H1 (cell line): Measurements from ENCODE around the gene PAXX. TPM values are rescaled to one million over a fixed set of nuclear protein-coding genes. Genes with fewer than 3 reads are reported as not detected.

Experiments used
- CHD1 ChIP-seq: IDR thresholded peaks from 2 replicates; pipeline ENCODE4 v1.6.1; 2012; ENCODE audit warnings: low read depth, low read length, improper control_type of control experiment
- CHD7 ChIP-seq: fragments of 300-600 bp; sonication (generic); IDR thresholded peaks from 2 replicates; pipeline ENCODE4 v1.7.1; 2012; ENCODE audit warnings: low read length, moderate library complexity, mild to moderate bottlenecking, inconsistent platforms; ENCODE audit not compliant: insufficient replicate concordance
- CTCF ChIP-seq, 3 experiments: IDR thresholded peaks; 1 replicate in 2 of 3; 2 replicates in 1 of 3; pipeline versions ENCODE4 v1.5.1 to v1.6.1; 2011; ENCODE audit warnings: low read length in 3 of 3, mild to moderate bottlenecking in 3 of 3, inconsistent platforms in 2 of 3, low read depth in 1 of 3, moderate library complexity in 1 of 3; ENCODE audit not compliant: insufficient read depth in 1 of 3; ENCODE audit errors: control extremely low read depth in 1 of 3
- GABPA ChIP-seq: IDR thresholded peaks from 2 replicates; pipeline ENCODE4 v1.6.1; 2011; ENCODE audit warnings: mild to moderate bottlenecking, low read length, moderate library complexity, borderline replicate concordance; ENCODE audit not compliant: insufficient read depth
- NANOG ChIP-seq: IDR thresholded peaks from 2 replicates; pipeline ENCODE4 v1.6.1; 2011; ENCODE audit warnings: low read length, low read depth, mild to moderate bottlenecking, inconsistent platforms; ENCODE audit not compliant: insufficient read depth, poor library complexity, severe bottlenecking
- RBBP5 ChIP-seq: IDR thresholded peaks from 2 replicates; pipeline ENCODE4 v1.7.1; 2012; ENCODE audit warnings: low read depth, mild to moderate bottlenecking, inconsistent platforms, low read length, moderate library complexity, borderline replicate concordance
- SAP30 ChIP-seq: fragments of 300-600 bp; sonication (generic); IDR thresholded peaks from 2 replicates; pipeline ENCODE4 v1.7.1; 2012; ENCODE audit warnings: low read length, moderate library complexity, mild to moderate bottlenecking, inconsistent platforms; ENCODE audit not compliant: insufficient read depth, insufficient replicate concordance
- polyA plus RNA-seq, 7 experiments: library from polyadenylated mRNA; depleted of rRNA in 3 of 7; stranded (reverse) in 5 of 7; unstranded in 2 of 7; fragments of >200 nt in 5 of 7; fragments of 200-250 nt in 2 of 7; gene quantifications; 1 replicate in 5 of 7; 2 replicates in 1 of 7; 4 replicates in 1 of 7; pipeline versions ENCODE4 v1.2.1 to v1.2.3, GENCODE V29; 2011 to 2013; ENCODE audit warnings: missing spikeins in 2 of 7, mixed read lengths in 2 of 7
- total RNA-seq: library from RNA; stranded (reverse); fragmentation: NEBNext Ultra II Directional; extraction: Animal tissue kit (Norgen Biotek cat#: 25700); gene quantifications from 2 replicates; pipeline ENCODE4 v1.2.1, GENCODE V29; 2021

Gene PAXX
- total and polyA plus RNA-seq, 2 of the 8 experiments (the other 6 are each of a cell fraction or from before 2014, with no cell fraction given), result 43.4 to 45.9 TPM

GRCh38 chr9:136978865-136979544 is 13.2 kb upstream of the PAXX start (continued):
- no peak for TF ChIP-seq CHD7
- TF ChIP-seq NANOG, result no peak
- no peak for TF ChIP-seq CHD1
- no peak for TF ChIP-seq SAP30
- TF ChIP-seq GABPA, result no peak
- TF ChIP-seq RBBP5, result no peak
- TF ChIP-seq CTCF (IDR thresholded peaks at IDR 0.05; ENCODE audit: control extremely low read depth in 1 of 3, insufficient read depth in 1 of 3, low read depth in 1 of 3, low read length in 3 of 3), result no peak
